Measurements from ENCODE around the gene HPSE2. TPM values are rescaled to one million over a fixed set of nuclear protein-coding genes. Genes with fewer than 3 reads are reported as not detected.
"Not testable (repeated sequence)": the region's sequence is repeated elsewhere in the genome, so short reads cannot be mapped to it uniquely, and the experiment has no call there.

The HPSE2 gene
- total and polyA plus RNA-seq, 5 experiments from 2014 or later: 0.07 TPM; not detected in 4

DNA sequence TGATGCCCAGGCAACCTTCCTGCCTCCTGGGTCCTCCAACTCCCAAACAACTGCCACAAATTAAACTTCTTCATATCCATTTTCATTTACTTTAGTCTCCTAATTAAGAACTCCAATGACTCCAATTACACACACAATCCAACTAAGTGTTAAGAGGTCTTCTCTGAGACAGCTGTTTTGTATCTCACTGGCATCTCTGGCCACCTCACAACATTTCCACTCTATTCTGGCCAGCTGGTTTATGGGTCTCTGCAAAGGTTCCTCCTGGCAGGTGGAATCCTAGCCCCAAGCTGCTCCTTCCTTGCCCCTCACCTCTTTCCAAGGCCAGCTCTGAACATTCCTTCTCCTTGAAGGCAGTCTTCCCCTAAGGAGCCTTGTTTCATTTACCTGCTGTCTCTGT lies 665.8 kb downstream of the HPSE2 start:
- ATAC-seq: no peak
- peaks cover 0 to 2% (median 0%) of the 10 kb centered on the region in 3 donors for H3K36me3 Mint-ChIP-seq
- no peak for DNase-seq
- POLR2A ChIA-PET: no interaction called here
- no peaks in the 10 kb centered on the region for H3K4me1 Mint-ChIP-seq
- H3K27ac Mint-ChIP-seq: no peak overlapping the region
- H3K4me3 Mint-ChIP-seq: no peak overlapping the region
- H3K27me3 Mint-ChIP-seq: peaks cover 2 to 22% (median 12%) of the 10 kb centered on the region in 5 donors
- H3K9me3 Mint-ChIP-seq: no peaks in the 10 kb centered on the region

DNA sequence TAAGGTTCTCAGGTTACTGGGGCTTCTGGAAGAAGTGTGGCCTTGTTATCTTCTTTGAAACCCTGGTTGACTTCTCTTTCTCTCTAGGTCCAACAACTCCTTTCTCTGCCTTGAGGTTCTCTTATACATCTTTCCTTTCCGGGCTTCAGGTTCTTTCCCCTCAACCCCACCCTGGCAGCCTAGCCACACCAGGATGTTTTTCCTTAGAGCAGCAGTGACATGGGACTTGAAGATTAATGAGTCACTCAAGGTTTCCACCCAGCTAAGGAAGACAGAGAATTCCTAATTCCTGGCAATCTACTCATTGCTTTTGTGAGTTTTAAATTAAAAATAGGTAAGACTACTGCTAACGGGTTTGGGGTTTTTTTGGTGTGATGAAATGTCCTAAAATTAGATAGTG lies 667.1 kb downstream of the HPSE2 start:
- no peak for ATAC-seq
- no peak for DNase-seq
- POLR2A ChIA-PET: no interaction called here
- peaks cover 0 to 2% (median 0%) of the 10 kb centered on the region in 3 donors for H3K36me3 Mint-ChIP-seq
- peaks cover 2 to 22% (median 10%) of the 10 kb centered on the region in 5 donors for H3K27me3 Mint-ChIP-seq
- no peaks in the 10 kb centered on the region for H3K9me3 Mint-ChIP-seq
- no peak overlapping the region for H3K4me3 Mint-ChIP-seq
- H3K27ac Mint-ChIP-seq: no peak overlapping the region
- H3K4me1 Mint-ChIP-seq: no peaks in the 10 kb centered on the region

- H3K27ac Mint-ChIP-seq: no peak overlapping the region
- POLR2A ChIA-PET: no interaction called here
- H3K4me1 Mint-ChIP-seq: no peaks in the 10 kb centered on the region
- ATAC-seq: no peak
- no peaks in the 10 kb centered on the region for H3K9me3 Mint-ChIP-seq
- H3K36me3 Mint-ChIP-seq: peaks cover 0 to under 1% (median 0%) of the 10 kb centered on the region in 3 donors
- no peak overlapping the region for H3K4me3 Mint-ChIP-seq
- H3K27me3 Mint-ChIP-seq: peaks cover 3 to 18% (median 7%) of the 10 kb centered on the region in 5 donors
- no peak for DNase-seq
These were observed 668.1 kb downstream of the HPSE2 start for GRCh38 chr10:98567391-98568133.

GRCh38 chr10:98563811-98564210 lies 671.8 kb downstream of the HPSE2 start:
- ATAC-seq: no peak
- Mint-ChIP-seq H3K27ac (no peak overlapping the region), H3K4me3 (no peak overlapping the region), H3K36me3 (no peaks in the 10 kb centered on the region), H3K4me1 (no peaks in the 10 kb centered on the region), H3K9me3 (no peaks in the 10 kb centered on the region), H3K27me3 (peaks cover 0 to 2% (median 0%) of the 10 kb centered on the region in 5 donors)
- DNase-seq: no peak
- POLR2A ChIA-PET: no interaction called here

DNA sequence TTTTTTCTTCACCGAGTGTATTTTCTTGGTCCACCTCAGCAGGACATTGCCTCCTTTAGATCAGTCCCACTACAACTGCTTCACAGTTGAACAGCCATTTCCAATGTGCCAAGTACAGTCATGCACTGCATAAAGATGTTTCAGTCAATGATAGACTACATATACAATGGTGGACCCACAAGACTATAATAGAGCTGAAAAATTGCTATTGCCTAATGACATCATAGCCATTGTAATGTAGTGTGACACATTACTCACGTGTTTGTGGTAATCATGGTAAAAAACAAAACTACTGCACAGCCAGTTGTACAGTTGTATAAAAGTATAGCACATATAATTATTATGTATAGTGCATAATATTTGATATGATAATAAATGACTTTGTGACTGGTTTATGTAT lies 675.1 kb downstream of the HPSE2 start:
- DNase-seq (no peak), ATAC-seq (no peak)
- POLR2A ChIA-PET: no interaction called here
- Mint-ChIP-seq H3K36me3 (no peaks in the 10 kb centered on the region), H3K4me1 (no peaks in the 10 kb centered on the region), H3K27ac (no peak overlapping the region), H3K9me3 (no peaks in the 10 kb centered on the region), H3K27me3 (peaks cover 0 to 12% (median 4%) of the 10 kb centered on the region in 5 donors), H3K4me3 (no peak overlapping the region)

GRCh38 chr10:98556061-98556460 lies 679.6 kb downstream of the HPSE2 start:
- peaks cover 1 to 20% (median 16%) of the 10 kb centered on the region in 5 donors for H3K27me3 Mint-ChIP-seq
- no peak for DNase-seq
- no peak overlapping the region for H3K27ac Mint-ChIP-seq
- H3K36me3 Mint-ChIP-seq: no peaks in the 10 kb centered on the region
- ATAC-seq: no peak
- H3K4me1 Mint-ChIP-seq: no peaks in the 10 kb centered on the region
- POLR2A ChIA-PET: no interaction called here
- no peak overlapping the region for H3K4me3 Mint-ChIP-seq
- H3K9me3 Mint-ChIP-seq: no peaks in the 10 kb centered on the region

GRCh38 chr10:98555021-98555619 lies 680.5 kb downstream of the HPSE2 start:
- POLR2A ChIA-PET: no interaction called here
- no peak for DNase-seq
- ATAC-seq: no peak
- H3K9me3 Mint-ChIP-seq: no peaks in the 10 kb centered on the region
- H3K27me3 Mint-ChIP-seq: peaks cover 1 to 20% (median 19%) of the 10 kb centered on the region in 5 donors
- no peaks in the 10 kb centered on the region for H3K36me3 Mint-ChIP-seq
- no peak overlapping the region for H3K4me3 Mint-ChIP-seq
- H3K27ac Mint-ChIP-seq: no peak overlapping the region
- H3K4me1 Mint-ChIP-seq: no peaks in the 10 kb centered on the region

GRCh38 chr10:98541561-98541960 lies 694.1 kb downstream of the HPSE2 start:
- H3K27ac Mint-ChIP-seq, H3K9me3 Mint-ChIP-seq, H3K4me1 Mint-ChIP-seq, H3K36me3 Mint-ChIP-seq, DNase-seq, H3K4me3 Mint-ChIP-seq, ATAC-seq, POLR2A ChIA-PET: not testable (repeated sequence)
- peaks cover 7 to 38% (median 19%) of the 10 kb centered on the region in 5 donors for H3K27me3 Mint-ChIP-seq

DNA sequence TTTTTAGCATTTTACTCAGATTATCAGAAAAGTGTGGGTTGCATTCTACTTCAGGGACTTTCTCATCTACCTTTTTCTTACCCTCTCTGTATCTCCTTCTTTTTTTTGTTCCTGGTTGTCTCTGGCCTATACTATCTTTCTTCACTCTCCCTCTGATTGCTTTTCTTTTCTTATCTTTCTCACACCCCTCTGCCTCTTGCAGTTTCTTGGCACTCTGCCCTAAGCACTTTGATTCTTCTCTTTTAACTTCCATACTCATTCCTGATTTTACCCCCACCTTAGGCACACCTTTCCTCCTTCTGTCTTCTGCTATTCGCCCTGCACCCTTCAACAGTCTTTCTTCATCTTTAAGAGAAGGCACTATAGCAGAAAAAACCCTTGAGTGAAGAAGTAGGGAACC lies 696.1 kb downstream of the HPSE2 start:
- no peaks in the 10 kb centered on the region for H3K36me3 Mint-ChIP-seq
- no peaks in the 10 kb centered on the region for H3K4me1 Mint-ChIP-seq
- POLR2A ChIA-PET: no interaction called here
- DNase-seq: no peak
- peaks cover 11 to 46% (median 26%) of the 10 kb centered on the region in 5 donors for H3K27me3 Mint-ChIP-seq
- H3K27ac Mint-ChIP-seq: no peak overlapping the region
- H3K4me3 Mint-ChIP-seq: no peak overlapping the region
- H3K9me3 Mint-ChIP-seq: peaks cover 0 to 7% (median 0%) of the 10 kb centered on the region in 9 donors
- no peak for ATAC-seq

DNA sequence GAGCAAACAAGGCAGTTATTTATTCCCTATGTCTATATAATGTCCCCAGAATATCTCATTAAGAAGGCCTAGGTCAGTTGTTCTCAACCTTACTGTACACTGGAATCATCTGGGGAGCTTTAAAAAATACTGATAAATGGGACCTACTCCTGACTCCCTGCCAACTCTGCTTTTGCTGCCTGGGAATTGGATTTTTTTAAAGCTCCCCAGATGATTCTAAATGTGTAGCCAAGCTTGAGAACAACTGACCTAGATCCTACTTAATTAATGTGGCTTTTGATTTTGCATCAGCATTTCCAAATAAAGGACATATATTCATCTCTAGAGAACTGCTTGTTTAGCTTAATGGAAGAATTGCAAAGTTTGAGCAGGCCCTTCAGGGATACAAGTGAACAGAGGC lies 697.2 kb downstream of the HPSE2 start:
- Mint-ChIP-seq H3K4me3 (no peak overlapping the region), H3K27ac (no peak overlapping the region), H3K36me3 (no peaks in the 10 kb centered on the region), H3K27me3 (peaks cover 11 to 46% (median 26%) of the 10 kb centered on the region in 5 donors), H3K9me3 (peaks cover 0 to 4% (median 0%) of the 10 kb centered on the region in 9 donors), H3K4me1 (no peaks in the 10 kb centered on the region)
- ATAC-seq (no peak), DNase-seq (no peak)
- POLR2A ChIA-PET: no interaction called here

- ATAC-seq: no peak
- POLR2A ChIA-PET: interaction anchor here (0.6 kb wide), 1 partner anchor 945 kb away, joined by 3 read pairs; no protein-coding TSS in a partner anchor
- no peak overlapping the region for H3K27ac Mint-ChIP-seq
These were observed 699.1 kb downstream of the HPSE2 start for GRCh38 chr10:98536551-98536950.

DNA sequence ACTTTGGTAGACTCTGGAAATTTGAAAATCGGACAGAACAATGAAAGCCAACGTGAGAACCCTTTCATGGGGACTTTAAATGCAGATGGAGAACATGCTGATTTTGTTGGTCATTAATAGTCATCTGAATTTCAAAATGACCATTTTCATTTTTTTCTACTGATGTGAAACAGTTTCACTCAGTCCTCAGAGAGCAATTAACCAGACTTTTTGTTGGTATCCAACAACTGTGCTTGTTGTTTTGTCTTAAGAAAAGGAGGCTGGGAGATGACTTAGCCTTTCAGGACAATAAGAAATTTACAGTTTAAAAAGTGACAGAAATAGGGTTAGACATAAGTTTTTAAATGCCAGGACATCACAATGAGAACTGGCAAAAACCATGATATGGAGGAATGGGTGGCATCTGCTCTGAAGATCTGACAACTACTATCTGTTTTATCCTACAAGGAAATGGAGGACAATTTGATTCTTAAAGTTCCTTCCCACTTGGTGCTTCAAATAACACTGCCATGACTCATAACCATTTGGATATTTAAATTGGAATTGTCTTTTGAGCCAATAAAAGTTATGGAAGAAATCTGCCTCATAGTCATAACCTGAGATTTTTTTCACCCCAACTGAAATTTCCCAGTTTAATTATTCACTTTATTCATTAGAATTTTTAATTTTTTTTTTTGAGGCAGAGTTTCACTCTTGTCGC lies 701.8 kb downstream of the HPSE2 start:
- POLR2A ChIA-PET: no interaction called here
- peaks cover 0 to 2% (median 0%) of the 10 kb centered on the region in 4 donors for H3K4me1 Mint-ChIP-seq
- H3K4me3 Mint-ChIP-seq: no peak overlapping the region
- H3K9me3 Mint-ChIP-seq: no peaks in the 10 kb centered on the region
- H3K27ac Mint-ChIP-seq: no peak overlapping the region
- ATAC-seq (no peak), DNase-seq (no peak)
- H3K27me3 Mint-ChIP-seq: peaks cover 6 to 27% (median 23%) of the 10 kb centered on the region in 5 donors
- H3K36me3 Mint-ChIP-seq: no peaks in the 10 kb centered on the region

More at GRCh38 chr10:98536551-98536950, 699.1 kb downstream of the HPSE2 start:
- H3K36me3 Mint-ChIP-seq: no peaks in the 10 kb centered on the region
- no peak for DNase-seq
- no peaks in the 10 kb centered on the region for H3K9me3 Mint-ChIP-seq
- H3K27me3 Mint-ChIP-seq: peaks cover 12 to 46% (median 24%) of the 10 kb centered on the region in 5 donors
- H3K4me1 Mint-ChIP-seq: no peaks in the 10 kb centered on the region
- no peak overlapping the region for H3K4me3 Mint-ChIP-seq

- no peak for DNase-seq
- H3K27ac Mint-ChIP-seq: no peak overlapping the region
- peaks cover 0 to 2% (median 0%) of the 10 kb centered on the region in 4 donors for H3K4me1 Mint-ChIP-seq
- ATAC-seq: no peak
- H3K36me3 Mint-ChIP-seq: no peaks in the 10 kb centered on the region
- POLR2A ChIA-PET: no interaction called here
- H3K4me3 Mint-ChIP-seq: no peak overlapping the region
- H3K27me3 Mint-ChIP-seq: peaks cover 6 to 27% (median 22%) of the 10 kb centered on the region in 5 donors
- no peaks in the 10 kb centered on the region for H3K9me3 Mint-ChIP-seq
These were observed 702.4 kb downstream of the HPSE2 start for GRCh38 chr10:98533241-98533640.
